Endothelial cell of umbilical vein (primary cell): ENCODE measurements around the gene TECPR2. TPM values are rescaled to one million over a fixed set of nuclear protein-coding genes. Genes with fewer than 3 reads are reported as not detected.
A peak's percentile ranks its signal among the peaks of the same experiment; 100 is the strongest.

Experiments used
- Bru-seq: library from RNA; stranded (reverse); fragments of 400-500 nt; gene quantifications from one replicate; lab custom pipeline; 2021; lab: Mats Ljungman, UMichigan
- BruChase-seq, 2 experiments: library from RNA; stranded (reverse); fragments of 400-500 nt; gene quantifications; one replicate each; lab custom pipeline; 2021; lab: Mats Ljungman, UMichigan
- BruUV-seq: library from RNA; stranded (reverse); fragments of 400-500 nt; replicated peaks from 2 replicates; lab custom pipeline; 2021; lab: Mats Ljungman, UMichigan
- CTCF ChIA-PET: fragments of 300-600, 350-600 bp; sonication (Branson Sonifier 250); formaldehyde crosslinking; loops from one replicate; lab custom pipeline; 2021; ENCODE audit warnings: antibody characterized with exemption, inconsistent platforms; lab: Charles Lee
- POLR2A ChIA-PET: fragments of 300-600, 350-600 bp; sonication (Branson Sonifier 250); formaldehyde crosslinking; loops from one replicate; lab custom pipeline; 2021; ENCODE audit warnings: antibody characterized with exemption, inconsistent platforms; lab: Charles Lee
- DNase-seq: peaks from one replicate; pipeline ENCODE4 v3.0.0-alpha.2; 2011; ENCODE audit warnings: low read depth, low spot score
- FAIRE-seq: peaks from 2 replicates; lab custom pipeline; 2011; peaks lifted over from hg19 to GRCh38; lab: Jason Lieb, UNC
- H2AFZ ChIP-seq: 2 replicates; pipeline ENCODE4 v1.6.0; 2012; ENCODE audit warnings: low read depth, low read length, control low read depth, inconsistent platforms
- H3K27ac ChIP-seq: 2 replicates; pipeline ENCODE4 v1.5.1; 2011; ENCODE audit warnings: low read depth, mild to moderate bottlenecking, control low read depth, low read length, moderate library complexity; ENCODE audit not compliant: insufficient read depth
- H3K27me3 ChIP-seq, 2 experiments: 2 replicates each; pipeline versions ENCODE4 v1.6.0 to v1.6.1; 2011; ENCODE audit warnings: low read length in 2 of 2, mixed read lengths in 1 of 2; ENCODE audit not compliant: control insufficient read depth in 2 of 2, insufficient read depth in 2 of 2
- H3K36me3 ChIP-seq, 2 experiments: 2 replicates in 1 of 2; 3 replicates in 1 of 2; pipeline ENCODE4 v1.5.1; 2011; ENCODE audit warnings: low read length in 2 of 2, mild to moderate bottlenecking in 1 of 2, moderate library complexity in 1 of 2; ENCODE audit not compliant: control insufficient read depth in 2 of 2, insufficient read depth in 2 of 2; ENCODE audit errors: extremely low read depth in 1 of 2
- H3K4me1 ChIP-seq: 3 replicates; pipeline ENCODE4 v1.5.1; 2011; ENCODE audit warnings: mild to moderate bottlenecking, low read length; ENCODE audit not compliant: control insufficient read depth, insufficient read depth; ENCODE audit errors: extremely low read depth
- H3K4me2 ChIP-seq: 2 replicates; pipeline ENCODE4 v1.6.1; 2011; ENCODE audit warnings: low read length, control low read depth, mixed read lengths; ENCODE audit not compliant: insufficient read depth
- H3K4me3 ChIP-seq, 3 experiments: fragments of 200-600 bp in 1 of 3; sonication (generic), shearing (Covaris generic) in 1 of 3; replicated peaks in 1 of 3; 2 replicates each; pipeline ENCODE4 v1.5.1; 2011 to 2016; ENCODE audit warnings: control low read depth in 3 of 3, low read length in 3 of 3, mild to moderate bottlenecking in 2 of 3, inconsistent platforms in 1 of 3, low read depth in 1 of 3, moderate library complexity in 1 of 3; ENCODE audit not compliant: insufficient read depth in 1 of 3
- H3K79me2 ChIP-seq: 2 replicates; pipeline ENCODE4 v1.6.0; 2012; ENCODE audit warnings: low read length, inconsistent platforms; ENCODE audit not compliant: control insufficient read depth, insufficient read depth
- H3K9ac ChIP-seq: replicated peaks from 2 replicates; pipeline ENCODE3; 2011; ENCODE audit warnings: low read length, control low read depth; ENCODE audit not compliant: insufficient read depth; ENCODE audit errors: extremely low read depth
- H3K9me1 ChIP-seq: replicated peaks from 3 replicates; pipeline ENCODE4 v1.6.0; 2011; ENCODE audit warnings: mild to moderate bottlenecking, low read length; ENCODE audit not compliant: control insufficient read depth, insufficient read depth; ENCODE audit errors: extremely low read depth
- H3K9me3 ChIP-seq: replicated peaks from 2 replicates; pipeline ENCODE4 v1.5.1; 2012; ENCODE audit warnings: low read length, inconsistent platforms; ENCODE audit not compliant: control insufficient read depth, insufficient read depth
- H4K20me1 ChIP-seq: replicated peaks from 2 replicates; pipeline ENCODE3; 2011; ENCODE audit warnings: mild to moderate bottlenecking, low read length; ENCODE audit not compliant: control insufficient read depth, insufficient read depth; ENCODE audit errors: extremely low read depth
- CTCF ChIP-seq, 2 donors: IDR thresholded peaks; 1 replicate in 1 of 2; 2 replicates in 1 of 2; pipeline ENCODE4 v1.5.1; 2011; ENCODE audit warnings: low read length in 2 of 2, mild to moderate bottlenecking in 2 of 2, moderate library complexity in 2 of 2, control low read depth in 1 of 2, inconsistent platforms in 1 of 2, low read depth in 1 of 2; ENCODE audit not compliant: insufficient read depth in 1 of 2; ENCODE audit errors: extremely low read depth in 1 of 2
- EZH2 ChIP-seq: IDR thresholded peaks from 2 replicates; pipeline ENCODE4 v1.6.1; 2012; ENCODE audit warnings: borderline replicate concordance, low read depth, mild to moderate bottlenecking, moderate library complexity, low read length, inconsistent platforms; ENCODE audit not compliant: severe bottlenecking
- FOS ChIP-seq: IDR thresholded peaks from 2 replicates; pipeline ENCODE4 v1.6.1; 2011; ENCODE audit warnings: mild to moderate bottlenecking, low read length, moderate library complexity, borderline replicate concordance; ENCODE audit not compliant: insufficient read depth
- GATA2 ChIP-seq: IDR thresholded peaks from 2 replicates; pipeline ENCODE4 v1.7.0; 2011; ENCODE audit warnings: low read depth, mild to moderate bottlenecking, moderate library complexity, mixed read lengths, low read length; ENCODE audit not compliant: insufficient read length, insufficient read depth
- JUN ChIP-seq: IDR thresholded peaks from 2 replicates; pipeline ENCODE4 v1.6.1; 2011; ENCODE audit warnings: borderline replicate concordance, low read depth; ENCODE audit not compliant: insufficient read length, insufficient read depth
- MAX ChIP-seq: IDR thresholded peaks from 2 replicates; pipeline ENCODE4 v1.6.1; 2011; ENCODE audit not compliant: insufficient read depth, insufficient read length
- POLR2A ChIP-seq: IDR thresholded peaks from 2 replicates; pipeline ENCODE4 v1.6.1; 2012; ENCODE audit warnings: low read depth, mild to moderate bottlenecking, control low read depth, low read length
- POLR2AphosphoS5 ChIP-seq: IDR thresholded peaks from 2 replicates; pipeline ENCODE4 v1.6.1; 2012; ENCODE audit warnings: low read depth, mild to moderate bottlenecking, control low read depth, low read length, moderate library complexity; ENCODE audit not compliant: insufficient read depth
- dilution Hi-C: fragments of 300-500 bp; cut with MboI; formaldehyde crosslinking; loops from one replicate; pipeline ENCODE4 v1.15.0; 2019; ENCODE audit warnings: low sequenced_read_pairs; ENCODE audit not compliant: extremely low pct_ligation_motif_present
- intact Hi-C: fragments of 100-400 bp; cut with micrococcal nuclease; formaldehyde crosslinking; loops from one replicate; pipeline ENCODE4 v1.10.0; 2022
- long read RNA-seq: library from polyadenylated mRNA; stranded (forward); transcript quantifications from one replicate; pipeline ENCODE4 v2.0.0, GENCODE V29; 2021
- polyA minus RNA-seq, 3 experiments: library from RNA; depleted of rRNA, polyadenylated mRNA; stranded (reverse); fragments of >200 nt; gene quantifications; 1 replicate in 1 of 3; 2 replicates in 2 of 3; pipeline ENCODE4 v1.2.3, GENCODE V29; 2011
- polyA plus RNA-seq, 4 experiments: library from polyadenylated mRNA; depleted of rRNA in 3 of 4; stranded (reverse) in 3 of 4; unstranded in 1 of 4; fragments of >200 nt; gene quantifications; 2 replicates each; pipeline versions ENCODE4 v1.2.1 to v1.2.3, GENCODE V29; 2011 to 2012; ENCODE audit warnings: missing spikeins in 1 of 4
- total RNA-seq: library from RNA; stranded (reverse); gene quantifications from 2 replicates; pipeline ENCODE4 v1.2.3, GENCODE V29; 2021

Gene TECPR2
- total RNA-seq: 21.5 TPM in 2 replicates
- 8.9 and 9.4 TPM in 2 replicates for polyA plus RNA-seq
- polyA plus RNA-seq (2011; cell fraction: cytosol; rRNA removed): 8.3 and 8.5 TPM in 2 replicates
- 15.8 and 17.3 TPM in 2 replicates for polyA plus RNA-seq (2011; cell fraction: nucleus; rRNA removed)
- 12.1 and 12.8 TPM in 2 replicates for polyA plus RNA-seq (2012)
- polyA minus RNA-seq: 19.0 and 27.6 TPM in 2 replicates
- polyA minus RNA-seq (2011; cell fraction: cytosol; rRNA and poly(A)+ RNA removed): 7.3 TPM
- 14.0 and 20.9 TPM in 2 replicates for polyA minus RNA-seq (2011; cell fraction: nucleus; rRNA and poly(A)+ RNA removed)
- percentile 58 among the genes with signal in this experiment for Bru-seq, nascent RNA
- percentile 60 among the genes with signal in this experiment for BruChase-seq, experiment 1, labeled RNA remaining after a 6-hour chase
- BruChase-seq, experiment 2, labeled RNA remaining after a 2-hour chase: percentile 55 among the genes with signal in this experiment
- long read RNA-seq, full-length matches to known transcripts: 3 of 8 reads
- long read RNA-seq, partial matches to known transcripts: 2 of 8 reads
- long read RNA-seq, other reads (novel, unspliced or antisense): 3 of 8 reads

GRCh38 chr14:102362545-102363181 is at the start of gene TECPR2, which contains the start of gene CINP:
TECPR2 (plus strand) TSS chr14:102362941; CDS start chr14:102376722, 13,781 bp downstream.
CINP (minus strand) TSS chr14:102362890; CDS start chr14:102362851, 39 bp downstream.
- FAIRE-seq (peak; percentile 87), DNase-seq (peak; percentile 95)
- H2AFZ ChIP-seq: peak within 1 kb of the TSS; percentile 97
- no TSS peak for BruUV-seq
- peak within 1 kb of the TSS; percentile 78 for H3K27ac ChIP-seq
- no peaks in the 10 kb centered on the region for H3K36me3 ChIP-seq
- H3K4me3 ChIP-seq: peak within 1 kb of the TSS; percentile 71 to 94 (median 94)
- H3K27me3 ChIP-seq: no peaks in the 10 kb centered on the region
- peak within 1 kb of the TSS; percentile 93 for H3K9ac ChIP-seq
- H4K20me1 ChIP-seq: no peaks in the 10 kb centered on the region
- peak within 1 kb of the TSS; percentile 92 for H3K4me2 ChIP-seq
- H3K9me3 ChIP-seq: no peaks in the 10 kb centered on the region
- POLR2A ChIA-PET: interaction anchor here (0.5 kb wide), 1 partner anchor 250 kb away, joined by 3 read pairs; no protein-coding TSS in a partner anchor
- peaks cover 18% of the 10 kb centered on the region for H3K79me2 ChIP-seq
- TF ChIP-seq JUN (no peak), EZH2 (no peak), FOS (no peak), POLR2A (peak; percentile 95), CTCF (IDR thresholded peaks at IDR 0.05; ENCODE audit: extremely low read depth in 1 of 2, insufficient read depth in 1 of 2, low read depth in 1 of 2, low read length in 2 of 2) (no peak), POLR2AphosphoS5 (peak; percentile 93), GATA2 (no peak), MAX (peak; percentile 33)
- no peaks in the 10 kb centered on the region for H3K9me1 ChIP-seq
- peaks cover 17% of the 10 kb centered on the region for H3K4me1 ChIP-seq
- CTCF ChIA-PET: interaction anchor here (0.6 to 1.8 kb wide), 4 partner anchors 9 to 76 kb away, joined by 3 to 4 read pairs (median 4); no protein-coding TSS in a partner anchor
- intact Hi-C loops (loop anchor here (1.0 to 10.0 kb wide), 3 partner anchors 11 to 142 kb away; partner anchors contain the start of gene ANKRD9), dilution Hi-C loops (no loop called here)
